Tibial artery (tissue), 4 donors: ENCODE measurements around the gene ABHD17B.

Experiments used
- DNase-seq, 2 donors: peaks; one replicate each; pipeline ENCODE4 v3.0.0-alpha.2; 2019
- H3K27ac ChIP-seq, 2 donors: fragments of 200-600 bp; sonication (generic) in 1 of 2; 1 replicate in 1 of 2; 2 replicates in 1 of 2; pipeline ENCODE4 v1.5.1; 2018 to 2019; ENCODE audit warnings: mild to moderate bottlenecking in 1 of 2
- H3K27me3 ChIP-seq, 2 donors: fragments of 200-600 bp; sonication (generic) in 1 of 2; one replicate each; pipeline versions ENCODE4 v1.5.1 to v1.6.0; 2016 to 2019
- H3K36me3 ChIP-seq, 3 donors: fragments of 200-600 bp; sonication (generic) in 2 of 3; one replicate each; pipeline ENCODE4 v1.5.1; 2016 to 2019; ENCODE audit warnings: mild to moderate bottlenecking in 2 of 3
- H3K4me1 ChIP-seq, 4 donors: fragments of 200-600 bp; sonication (generic) in 2 of 4; 1 replicate in 3 of 4; 2 replicates in 1 of 4; pipeline ENCODE4 v1.5.1; 2016 to 2019
- H3K4me3 ChIP-seq, 2 donors: fragments of 200-600 bp; sonication (generic) in 1 of 2; 1 replicate in 1 of 2; 2 replicates in 1 of 2; pipeline ENCODE4 v1.5.1; 2018 to 2019; ENCODE audit warnings: mild to moderate bottlenecking in 2 of 2
- H3K9me3 ChIP-seq, 3 donors: fragments of 200-600 bp; sonication (generic) in 1 of 3; one replicate each; pipeline ENCODE4 v1.5.1; 2016 to 2019
- intact Hi-C: fragments of 100-400 bp; cut with DNase I; formaldehyde crosslinking; loops from one replicate; pipeline ENCODE4 v1.15.0; 2023; ENCODE audit warnings: low total_unique reads
- TF ChIP-seq, protein P1 (sequence below), 2 experiments: fragments of 200-600 bp in 1 of 2; fragments of 450-650 bp in 1 of 2; IDR thresholded peaks; one replicate each; pipeline ENCODE4 v1.5.1; 2017 to 2019; ENCODE audit warnings: antibody characterized with exemption in 2 of 2, mild to moderate bottlenecking in 1 of 2, moderate library complexity in 1 of 2

Gene ABHD17B

DNA sequence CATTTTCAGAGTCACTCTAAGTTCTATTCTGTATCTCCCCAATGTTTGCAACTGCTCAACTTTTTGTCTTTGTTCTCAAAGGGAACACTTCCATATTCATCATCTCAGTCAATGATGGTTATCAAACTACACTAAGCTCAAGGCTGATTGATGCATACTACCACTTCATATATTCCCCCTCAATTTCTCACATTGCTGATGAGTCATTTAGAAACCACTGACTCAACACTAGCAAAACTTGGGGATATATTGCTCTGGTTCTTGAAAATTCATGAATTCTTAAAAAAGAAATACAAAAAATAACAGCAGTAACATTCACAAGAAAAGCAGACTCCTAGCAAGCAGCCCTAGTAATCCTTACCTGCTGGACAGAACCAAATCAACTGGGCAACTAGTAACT lies 52.2 kb downstream of the ABHD17B start:
- TF ChIP-seq, protein P1, sequence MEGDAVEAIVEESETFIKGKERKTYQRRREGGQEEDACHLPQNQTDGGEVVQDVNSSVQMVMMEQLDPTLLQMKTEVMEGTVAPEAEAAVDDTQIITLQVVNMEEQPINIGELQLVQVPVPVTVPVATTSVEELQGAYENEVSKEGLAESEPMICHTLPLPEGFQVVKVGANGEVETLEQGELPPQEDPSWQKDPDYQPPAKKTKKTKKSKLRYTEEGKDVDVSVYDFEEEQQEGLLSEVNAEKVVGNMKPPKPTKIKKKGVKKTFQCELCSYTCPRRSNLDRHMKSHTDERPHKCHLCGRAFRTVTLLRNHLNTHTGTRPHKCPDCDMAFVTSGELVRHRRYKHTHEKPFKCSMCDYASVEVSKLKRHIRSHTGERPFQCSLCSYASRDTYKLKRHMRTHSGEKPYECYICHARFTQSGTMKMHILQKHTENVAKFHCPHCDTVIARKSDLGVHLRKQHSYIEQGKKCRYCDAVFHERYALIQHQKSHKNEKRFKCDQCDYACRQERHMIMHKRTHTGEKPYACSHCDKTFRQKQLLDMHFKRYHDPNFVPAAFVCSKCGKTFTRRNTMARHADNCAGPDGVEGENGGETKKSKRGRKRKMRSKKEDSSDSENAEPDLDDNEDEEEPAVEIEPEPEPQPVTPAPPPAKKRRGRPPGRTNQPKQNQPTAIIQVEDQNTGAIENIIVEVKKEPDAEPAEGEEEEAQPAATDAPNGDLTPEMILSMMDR (IDR thresholded peaks at IDR 0.05): no peak
- Histone ChIP-seq H3K27me3 (no peaks in the 10 kb centered on the region), H3K9me3 (peaks cover 0 to 8% (median 4%) of the 10 kb centered on the region in 3 donors), H3K27ac (no peak overlapping the region), H3K4me3 (no peak overlapping the region), H3K4me1 (no peaks in the 10 kb centered on the region), H3K36me3 (peaks cover 0 to 17% (median 14%) of the 10 kb centered on the region in 3 donors)
- DNase-seq: no peak
- intact Hi-C loops: no loop called here

DNA sequence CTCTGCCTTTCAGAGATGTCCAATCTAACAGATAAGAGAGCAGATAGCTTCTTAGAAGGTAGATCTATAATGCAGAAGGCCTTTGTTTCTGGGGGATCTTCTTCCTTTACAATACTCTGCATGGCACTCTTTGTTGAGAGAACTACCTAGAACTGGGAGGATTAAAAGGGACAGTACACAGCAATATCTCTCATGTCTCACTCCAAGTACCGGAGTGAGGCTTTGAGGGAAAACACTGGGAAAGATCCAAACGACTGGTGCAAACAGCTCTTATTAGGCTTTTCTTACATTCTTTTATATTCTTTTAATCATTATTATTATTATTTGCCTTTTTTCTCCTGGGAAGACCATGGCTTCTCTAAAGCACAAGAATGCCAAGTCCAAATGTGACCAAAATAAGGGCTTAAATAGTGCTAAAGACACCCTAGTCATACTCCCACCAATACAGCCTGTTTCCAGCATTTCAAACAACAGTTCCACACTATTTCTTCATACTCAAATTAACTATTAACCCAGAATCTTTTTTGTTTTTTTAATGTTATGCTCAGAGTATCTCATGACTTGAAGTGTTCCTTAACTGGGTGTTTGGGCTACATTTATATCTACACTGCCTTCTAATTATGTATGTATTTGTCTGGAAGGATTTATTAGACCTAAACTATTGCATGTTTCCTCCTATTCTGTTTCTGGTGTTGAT lies 52.7 kb downstream of the ABHD17B start:
- H3K27ac ChIP-seq: no peak overlapping the region
- H3K4me1 ChIP-seq: no peaks in the 10 kb centered on the region
- no peak for DNase-seq
- intact Hi-C loops: no loop called here
- peaks cover 0 to 17% (median 14%) of the 10 kb centered on the region in 3 donors for H3K36me3 ChIP-seq
- peaks cover 0 to 8% (median 4%) of the 10 kb centered on the region in 3 donors for H3K9me3 ChIP-seq
- H3K4me3 ChIP-seq: no peak overlapping the region
- H3K27me3 ChIP-seq: no peaks in the 10 kb centered on the region
- TF ChIP-seq, protein P1 (IDR thresholded peaks at IDR 0.05): no peak

GRCh38 chr9:71857159-71857558 lies 53.8 kb downstream of the ABHD17B start:
- no peak for DNase-seq
- H3K4me3 ChIP-seq: no peak overlapping the region

DNA sequence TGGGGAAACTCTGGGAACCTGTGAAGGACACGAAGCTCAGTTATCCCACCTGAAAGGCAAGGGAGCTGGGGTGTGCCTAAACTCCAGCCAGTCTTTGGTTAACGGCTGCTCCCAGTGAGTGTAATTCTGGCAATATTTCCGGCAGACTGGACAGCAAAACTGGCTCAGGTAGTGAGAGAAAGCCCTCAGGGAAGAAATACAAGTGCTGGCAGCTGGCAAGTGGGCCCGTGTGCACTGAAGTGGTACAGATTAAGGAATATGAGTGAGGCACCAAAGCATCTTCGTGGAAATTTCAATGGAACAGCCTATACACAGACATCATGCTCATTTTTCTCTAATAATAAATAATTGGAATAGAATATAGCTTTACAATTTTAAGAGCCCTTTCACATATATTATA lies 56.2 kb downstream of the ABHD17B start:
- Histone ChIP-seq H3K27me3 (no peaks in the 10 kb centered on the region), H3K9me3 (peaks cover 0 to 4% (median 3%) of the 10 kb centered on the region in 3 donors), H3K4me3 (no peak overlapping the region), H3K4me1 (no peaks in the 10 kb centered on the region), H3K36me3 (peaks cover 0 to 7% (median 7%) of the 10 kb centered on the region in 3 donors), H3K27ac (no peak overlapping the region)
- TF ChIP-seq, protein P1 (IDR thresholded peaks at IDR 0.05): no peak
- DNase-seq: no peak
- intact Hi-C loops: no loop called here

More at GRCh38 chr9:71857159-71857558, 53.8 kb downstream of the ABHD17B start:
- intact Hi-C loops: no loop called here
- TF ChIP-seq, protein P1 (IDR thresholded peaks at IDR 0.05): no peak
- H3K9me3 ChIP-seq: peaks cover 0 to 8% (median 4%) of the 10 kb centered on the region in 3 donors
- H3K36me3 ChIP-seq: peaks cover 0 to 17% (median 14%) of the 10 kb centered on the region in 3 donors
- no peaks in the 10 kb centered on the region for H3K27me3 ChIP-seq
- no peaks in the 10 kb centered on the region for H3K4me1 ChIP-seq
- no peak overlapping the region for H3K27ac ChIP-seq

DNA sequence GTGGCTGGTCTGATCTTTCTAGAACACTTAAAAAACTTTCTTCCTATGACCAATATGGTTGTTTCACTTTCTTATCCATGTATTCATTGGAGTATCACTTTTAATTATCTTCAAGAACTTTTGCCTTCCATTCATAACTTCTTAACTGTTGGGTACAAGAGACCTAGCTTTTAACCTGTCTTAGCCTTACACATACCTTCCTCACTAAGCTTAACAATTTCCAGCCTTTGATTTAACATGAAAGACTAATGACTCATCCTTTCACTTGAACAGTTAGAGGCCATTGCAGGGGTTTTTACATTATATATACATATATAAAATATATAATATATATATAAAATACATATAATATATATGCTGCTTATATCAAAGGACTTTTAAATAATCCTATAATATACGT lies 57.9 kb downstream of the ABHD17B start:
- no peaks in the 10 kb centered on the region for H3K36me3 ChIP-seq
- no peak overlapping the region for H3K27ac ChIP-seq
- intact Hi-C loops: no loop called here
- no peak overlapping the region for H3K4me3 ChIP-seq
- no peak for DNase-seq
- H3K27me3 ChIP-seq: no peaks in the 10 kb centered on the region
- H3K9me3 ChIP-seq: no peaks in the 10 kb centered on the region
- TF ChIP-seq, protein P1 (IDR thresholded peaks at IDR 0.05): no peak
- no peaks in the 10 kb centered on the region for H3K4me1 ChIP-seq
